Colon (tissue), 2 donors: ENCODE measurements around the gene DUSP19.

Experiments used
- FAIRE-seq: peaks from 2 replicates; lab custom pipeline; 2012; peaks lifted over from hg19 to GRCh38; lab: Jason Lieb, UNC
- donor health status: control.
- donor health status: control.

Gene DUSP19

DNA sequence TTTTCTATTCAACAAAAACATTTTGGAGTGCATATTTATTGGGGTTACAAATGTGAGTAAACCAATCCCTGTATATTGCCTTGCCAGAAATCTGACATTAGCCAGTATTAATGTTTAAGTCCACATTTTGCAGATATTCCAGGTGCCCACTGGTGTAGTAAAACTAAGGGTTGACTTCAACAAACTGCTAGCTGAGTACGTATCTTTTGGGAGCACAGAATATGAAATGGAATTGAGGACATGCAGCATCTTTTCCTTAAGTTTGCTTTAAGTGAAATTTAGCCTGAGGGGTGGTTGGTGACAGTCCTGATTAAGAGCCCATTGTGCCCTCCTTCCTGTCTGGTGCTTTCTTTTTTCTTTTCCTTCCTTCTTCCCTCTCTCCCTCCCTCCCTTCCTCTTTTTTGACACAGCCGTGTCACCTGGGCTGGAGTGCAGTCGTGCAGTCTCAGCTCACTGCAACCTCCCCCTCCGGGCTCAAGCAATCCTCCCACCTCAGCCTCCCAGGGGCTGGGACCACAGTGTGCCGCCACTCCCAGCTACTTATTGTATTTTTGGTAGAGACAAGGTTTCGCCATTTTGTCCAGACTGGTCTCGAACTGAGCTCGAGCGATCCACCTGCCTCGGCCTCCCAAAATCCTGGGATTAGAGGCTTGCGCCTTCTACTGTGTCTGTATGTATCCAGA is 47.3 kb downstream of the DUSP19 start:
- no peak for FAIRE-seq

DNA sequence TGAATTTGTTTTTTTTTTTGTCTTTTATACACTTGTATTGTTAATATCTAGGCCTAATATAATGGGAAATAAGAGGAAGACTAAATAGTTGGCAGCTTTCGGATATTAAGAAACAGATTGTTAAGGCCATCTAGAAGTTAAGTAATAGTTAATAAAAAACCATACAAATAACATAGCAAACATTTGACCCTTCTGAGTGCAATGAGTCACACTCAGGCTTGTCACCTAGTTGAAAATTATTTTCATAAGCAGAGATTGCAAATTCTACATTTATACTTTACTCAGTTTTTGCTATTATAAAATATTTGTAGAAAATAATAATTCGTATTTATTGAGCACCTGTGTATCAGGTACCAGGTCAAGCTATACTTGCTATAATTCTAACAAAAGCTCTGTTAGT is 48.1 kb downstream of the DUSP19 start:
- no peak for FAIRE-seq

DNA sequence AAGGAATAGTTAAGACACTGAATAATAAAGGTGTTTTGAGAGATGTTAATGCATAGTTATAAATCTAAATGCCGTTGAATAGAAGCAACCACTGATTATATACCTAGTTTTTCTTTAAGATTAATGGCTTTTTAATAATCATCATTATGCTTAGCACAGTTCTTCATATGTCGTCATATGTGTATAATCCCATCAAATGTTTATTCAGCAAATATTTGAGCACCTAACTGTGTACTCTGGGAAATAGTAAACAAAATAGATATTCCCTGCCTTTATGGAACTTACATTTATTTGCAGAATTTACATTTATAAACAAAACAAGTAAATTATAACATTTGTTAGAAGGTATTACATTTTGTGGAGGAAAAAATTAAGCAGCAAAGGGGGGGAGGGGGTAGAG is 55.5 kb downstream of the DUSP19 start:
- no peak for FAIRE-seq

DNA sequence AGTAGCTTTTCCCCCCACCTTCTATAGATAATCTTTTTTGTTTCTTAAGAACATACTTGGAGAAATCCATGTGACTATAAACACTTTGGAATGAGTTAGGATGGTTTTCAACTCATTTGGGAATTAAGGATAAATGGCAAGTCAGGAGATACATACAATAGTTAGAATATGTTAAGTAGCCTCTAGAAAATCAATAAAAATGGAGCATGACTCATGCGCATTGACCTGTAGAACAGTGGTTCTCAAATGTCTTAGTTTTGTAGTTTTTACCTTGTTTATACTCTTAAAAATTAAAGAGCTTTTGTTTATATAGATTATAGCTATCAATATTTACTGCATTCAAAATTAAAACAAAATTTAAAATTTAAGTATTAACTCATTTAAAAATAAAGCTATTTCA is 70.4 kb downstream of the DUSP19 start:
- peak; percentile 41 for FAIRE-seq

DNA sequence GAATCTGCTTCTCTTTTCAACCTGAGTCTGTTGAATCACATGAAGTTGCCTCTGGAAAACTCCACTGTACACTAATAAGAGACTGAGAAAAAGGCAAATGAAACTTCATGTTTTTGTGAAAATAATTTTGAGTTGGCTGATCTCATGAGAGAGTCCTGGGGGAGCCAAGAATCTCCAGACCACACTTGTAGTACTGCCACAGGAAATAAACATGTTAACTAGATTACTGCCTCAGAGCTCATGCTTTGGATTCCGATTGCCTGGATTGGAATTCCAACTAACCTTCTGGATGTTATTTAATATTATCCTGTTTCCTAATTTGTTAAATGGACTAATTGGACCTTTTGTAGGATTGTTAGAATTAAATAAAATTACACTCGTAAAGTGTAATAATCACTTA is 70.9 kb downstream of the DUSP19 start:
- no peak for FAIRE-seq
